ENCODE results near the gene GPANK1. TPM values are rescaled to one million over a fixed set of nuclear protein-coding genes. Genes with fewer than 3 reads are reported as not detected.
A peak's percentile ranks its signal among the peaks of the same experiment; 100 is the strongest.

The GPANK1 gene
- total and polyA plus RNA-seq, 2 of the 13 experiments (the other 11 are each of a cell fraction or from before 2014, with no cell fraction given), result 15.4 to 22.8 TPM

DNA sequence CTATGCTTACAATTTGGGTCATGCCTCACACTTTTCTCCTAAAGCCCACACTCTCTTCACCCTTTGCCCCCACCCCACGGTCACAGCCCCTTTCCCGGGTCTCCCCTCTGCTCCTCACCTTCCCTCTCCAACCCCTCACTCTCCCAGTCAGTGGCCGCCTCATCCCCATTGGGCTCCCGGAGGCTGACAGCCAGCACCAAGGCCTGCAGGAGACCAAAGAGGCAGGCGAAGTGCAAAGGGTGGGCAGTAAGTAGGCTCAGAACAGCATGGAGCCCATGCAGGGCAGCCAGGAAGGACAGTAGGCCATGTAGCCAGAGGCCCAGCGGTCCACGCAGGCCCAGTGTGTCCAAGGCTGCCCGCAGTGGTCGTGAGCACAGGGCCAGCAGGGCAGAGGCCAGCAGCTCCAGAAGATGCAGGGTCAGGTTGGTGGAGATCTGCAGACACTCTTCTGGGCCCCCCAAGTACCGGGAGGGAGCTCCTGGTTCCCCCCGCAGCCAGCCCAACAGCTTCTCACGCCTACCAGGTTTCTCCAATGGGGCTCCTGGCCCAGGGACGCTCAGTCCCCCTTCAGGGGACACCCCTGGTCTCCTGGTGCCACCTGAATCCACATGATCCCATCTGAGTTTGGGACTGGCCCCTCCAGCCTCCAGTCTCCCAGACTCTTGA lies 5.7 kb downstream of the GPANK1 start (continued):
- TF ChIP-seq ZBTB38 (CRISPR knock-in tag; IDR thresholded peaks at IDR 0.05) (peak; percentile 98), THYN1 (CRISPR knock-in tag; IDR thresholded peaks at IDR 0.05; ENCODE audit: borderline replicate concordance, low read depth) (no peak; the same call in 1 of the 2 replicates), ATF7 (IDR thresholded peaks at IDR 0.05) (no peak), ATF7 (CRISPR knock-in tag; IDR thresholded peaks at IDR 0.05) (no peak), ZFP82 (CRISPR knock-in tag; IDR thresholded peaks at IDR 0.05; ENCODE audit: borderline replicate concordance) (no peak), ZNF563 (CRISPR knock-in tag; IDR thresholded peaks at IDR 0.05) (no peak), RBM39 (IDR thresholded peaks at IDR 0.05; ENCODE audit: low read depth, low read length, poor library complexity, severe bottlenecking) (peak; percentile 10), ZNF616 (CRISPR knock-in tag; IDR thresholded peaks at IDR 0.05; ENCODE audit: low read depth) (peak; percentile 67; the same call in 1 of the 2 replicates), HHEX (CRISPR knock-in tag; IDR thresholded peaks at IDR 0.05) (0 out of 2 replicates have a peak, but pooled peaks have one; percentile 9), ZNF788 (CRISPR knock-in tag; IDR thresholded peaks at IDR 0.05; ENCODE audit: borderline replicate concordance) (no peak; the same call in 1 of the 2 replicates), RAD21 (CRISPR knock-in tag; IDR thresholded peaks at IDR 0.05) (no peak), ZNF629 (CRISPR knock-in tag; conservative IDR thresholded peaks at IDR 0.05) (peak; percentile 61; the same call in 1 of the 2 replicates), ZNF75D (CRISPR knock-in tag; IDR thresholded peaks at IDR 0.05; ENCODE audit: borderline replicate concordance) (no peak), ZC3H4 (CRISPR knock-in tag; IDR thresholded peaks at IDR 0.05; ENCODE audit: borderline replicate concordance) (0 out of 2 replicates have a peak, but pooled peaks have one; percentile 49), ZNF256 (CRISPR knock-in tag; conservative IDR thresholded peaks at IDR 0.05) (no peak), RELA (CRISPR knock-in tag; IDR thresholded peaks at IDR 0.05) (0 out of 2 replicates have a peak, but pooled peaks have one; percentile 5), ZNF841 (CRISPR knock-in tag; IDR thresholded peaks at IDR 0.05; ENCODE audit: borderline replicate concordance) (no peak), ZNF607 (CRISPR knock-in tag; IDR thresholded peaks at IDR 0.05; ENCODE audit: borderline replicate concordance) (no peak)
- TF ChIP-seq, protein P1, sequence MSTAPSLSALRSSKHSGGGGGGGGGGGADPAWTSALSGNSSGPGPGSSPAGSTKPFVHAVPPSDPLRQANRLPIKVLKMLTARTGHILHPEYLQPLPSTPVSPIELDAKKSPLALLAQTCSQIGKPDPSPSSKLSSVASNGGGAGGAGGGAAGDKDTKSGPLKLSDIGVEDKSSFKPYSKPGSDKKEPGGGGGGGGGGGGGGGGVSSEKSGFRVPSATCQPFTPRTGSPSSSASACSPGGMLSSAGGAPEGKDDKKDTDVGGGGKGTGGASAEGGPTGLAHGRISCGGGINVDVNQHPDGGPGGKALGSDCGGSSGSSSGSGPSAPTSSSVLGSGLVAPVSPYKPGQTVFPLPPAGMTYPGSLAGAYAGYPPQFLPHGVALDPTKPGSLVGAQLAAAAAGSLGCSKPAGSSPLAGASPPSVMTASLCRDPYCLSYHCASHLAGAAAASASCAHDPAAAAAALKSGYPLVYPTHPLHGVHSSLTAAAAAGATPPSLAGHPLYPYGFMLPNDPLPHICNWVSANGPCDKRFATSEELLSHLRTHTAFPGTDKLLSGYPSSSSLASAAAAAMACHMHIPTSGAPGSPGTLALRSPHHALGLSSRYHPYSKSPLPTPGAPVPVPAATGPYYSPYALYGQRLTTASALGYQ (CRISPR knock-in tag; IDR thresholded peaks at IDR 0.05), result no peak
- TF ChIP-seq, protein P2, sequence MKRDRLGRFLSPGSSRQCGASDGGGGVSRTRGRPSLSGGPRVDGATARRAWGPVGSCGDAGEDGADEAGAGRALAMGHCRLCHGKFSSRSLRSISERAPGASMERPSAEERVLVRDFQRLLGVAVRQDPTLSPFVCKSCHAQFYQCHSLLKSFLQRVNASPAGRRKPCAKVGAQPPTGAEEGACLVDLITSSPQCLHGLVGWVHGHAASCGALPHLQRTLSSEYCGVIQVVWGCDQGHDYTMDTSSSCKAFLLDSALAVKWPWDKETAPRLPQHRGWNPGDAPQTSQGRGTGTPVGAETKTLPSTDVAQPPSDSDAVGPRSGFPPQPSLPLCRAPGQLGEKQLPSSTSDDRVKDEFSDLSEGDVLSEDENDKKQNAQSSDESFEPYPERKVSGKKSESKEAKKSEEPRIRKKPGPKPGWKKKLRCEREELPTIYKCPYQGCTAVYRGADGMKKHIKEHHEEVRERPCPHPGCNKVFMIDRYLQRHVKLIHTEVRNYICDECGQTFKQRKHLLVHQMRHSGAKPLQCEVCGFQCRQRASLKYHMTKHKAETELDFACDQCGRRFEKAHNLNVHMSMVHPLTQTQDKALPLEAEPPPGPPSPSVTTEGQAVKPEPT (CRISPR knock-in tag; IDR thresholded peaks at IDR 0.05; ENCODE audit: low read depth), result no peak
- TF ChIP-seq, protein P3, sequence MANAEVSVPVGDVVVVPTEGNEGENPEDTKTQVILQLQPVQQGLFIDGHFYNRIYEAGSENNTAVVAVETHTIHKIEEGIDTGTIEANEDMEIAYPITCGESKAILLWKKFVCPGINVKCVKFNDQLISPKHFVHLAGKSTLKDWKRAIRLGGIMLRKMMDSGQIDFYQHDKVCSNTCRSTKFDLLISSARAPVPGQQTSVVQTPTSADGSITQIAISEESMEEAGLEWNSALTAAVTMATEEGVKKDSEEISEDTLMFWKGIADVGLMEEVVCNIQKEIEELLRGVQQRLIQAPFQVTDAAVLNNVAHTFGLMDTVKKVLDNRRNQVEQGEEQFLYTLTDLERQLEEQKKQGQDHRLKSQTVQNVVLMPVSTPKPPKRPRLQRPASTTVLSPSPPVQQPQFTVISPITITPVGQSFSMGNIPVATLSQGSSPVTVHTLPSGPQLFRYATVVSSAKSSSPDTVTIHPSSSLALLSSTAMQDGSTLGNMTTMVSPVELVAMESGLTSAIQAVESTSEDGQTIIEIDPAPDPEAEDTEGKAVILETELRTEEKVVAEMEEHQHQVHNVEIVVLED (CRISPR knock-in tag; IDR thresholded peaks at IDR 0.05; ENCODE audit: borderline replicate concordance), result no peak
- TF ChIP-seq, protein P4, sequence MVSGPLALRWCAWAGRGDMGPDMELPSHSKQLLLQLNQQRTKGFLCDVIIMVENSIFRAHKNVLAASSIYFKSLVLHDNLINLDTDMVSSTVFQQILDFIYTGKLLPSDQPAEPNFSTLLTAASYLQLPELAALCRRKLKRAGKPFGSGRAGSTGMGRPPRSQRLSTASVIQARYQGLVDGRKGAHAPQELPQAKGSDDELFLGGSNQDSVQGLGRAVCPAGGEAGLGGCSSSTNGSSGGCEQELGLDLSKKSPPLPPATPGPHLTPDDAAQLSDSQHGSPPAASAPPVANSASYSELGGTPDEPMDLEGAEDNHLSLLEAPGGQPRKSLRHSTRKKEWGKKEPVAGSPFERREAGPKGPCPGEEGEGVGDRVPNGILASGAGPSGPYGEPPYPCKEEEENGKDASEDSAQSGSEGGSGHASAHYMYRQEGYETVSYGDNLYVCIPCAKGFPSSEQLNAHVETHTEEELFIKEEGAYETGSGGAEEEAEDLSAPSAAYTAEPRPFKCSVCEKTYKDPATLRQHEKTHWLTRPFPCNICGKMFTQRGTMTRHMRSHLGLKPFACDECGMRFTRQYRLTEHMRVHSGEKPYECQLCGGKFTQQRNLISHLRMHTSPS (CRISPR knock-in tag; IDR thresholded peaks at IDR 0.05; ENCODE audit: low read depth), result no peak

All from HepG2 (cell line).